GM23338 (cell line): ENCODE data around the gene PPFIBP2. TPM values are rescaled to one million over a fixed set of nuclear protein-coding genes. Genes with fewer than 3 reads are reported as not detected.

Experiments
- CREB1 ChIP-seq: fragments of 250-450 bp; sonication (Bioruptor Pico); IDR thresholded peaks from 2 replicates; pipeline ENCODE4 v1.5.0; 2020; ENCODE audit warnings: low read depth, mild to moderate bottlenecking, moderate library complexity
- ETS1 ChIP-seq: IDR thresholded peaks from 2 replicates; pipeline ENCODE4 v1.6.1; 2016; ENCODE audit warnings: antibody characterized with exemption
- EZH2 ChIP-seq: fragments of 200-600 bp; sonication (generic); IDR thresholded peaks from one replicate; pipeline ENCODE4 v1.8.0; 2017; ENCODE audit warnings: antibody characterized with exemption, mild to moderate bottlenecking, low read depth; ENCODE audit not compliant: unreplicated experiment
- EZH2phosphoT487 ChIP-seq: fragments of 200-600 bp; sonication (generic); IDR thresholded peaks from one replicate; pipeline ENCODE4 v1.8.1; 2018; ENCODE audit warnings: antibody characterized with exemption; ENCODE audit not compliant: unreplicated experiment
- JUNB ChIP-seq: IDR thresholded peaks from one replicate; pipeline ENCODE4 v1.6.1; 2016; ENCODE audit warnings: antibody characterized with exemption; ENCODE audit not compliant: unreplicated experiment
- ZNF462 ChIP-seq: fragments of 250-450 bp; sonication (Bioruptor Pico); IDR thresholded peaks from 2 replicates; pipeline ENCODE4 v1.5.0; 2020; ENCODE audit warnings: mild to moderate bottlenecking, moderate library complexity
- polyA plus RNA-seq: library from polyadenylated mRNA; unstranded; fragments of >200 nt; fragmentation: Nextera tagmentation; extraction: Ambion mirVana; gene quantifications from 2 replicates; pipeline ENCODE4 v1.2.1, GENCODE V29; 2016
- total RNA-seq: library from RNA; depleted of rRNA; stranded (reverse); fragments of >200 nt; shearing (Covaris generic); gene quantifications from 2 replicates; pipeline ENCODE4 v1.2.3, GENCODE V29; 2014

The PPFIBP2 gene
- total and polyA plus RNA-seq, 2 experiments from 2014 or later: 7.1 to 14.8 TPM

- TF ChIP-seq ZNF462 (CRISPR knock-in tag) (no peak), CREB1 (CRISPR knock-in tag) (no peak), ETS1 (no peak), JUNB (no peak), EZH2phosphoT487 (no peak), EZH2 (no peak)
Measured at GRCh38 chr11:7532405-7533145, 18.8 kb downstream of the PPFIBP2 start (continued).
